ENCODE data around the gene PRKAB2.

The PRKAB2 gene, protein sequence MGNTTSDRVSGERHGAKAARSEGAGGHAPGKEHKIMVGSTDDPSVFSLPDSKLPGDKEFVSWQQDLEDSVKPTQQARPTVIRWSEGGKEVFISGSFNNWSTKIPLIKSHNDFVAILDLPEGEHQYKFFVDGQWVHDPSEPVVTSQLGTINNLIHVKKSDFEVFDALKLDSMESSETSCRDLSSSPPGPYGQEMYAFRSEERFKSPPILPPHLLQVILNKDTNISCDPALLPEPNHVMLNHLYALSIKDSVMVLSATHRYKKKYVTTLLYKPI

DNA sequence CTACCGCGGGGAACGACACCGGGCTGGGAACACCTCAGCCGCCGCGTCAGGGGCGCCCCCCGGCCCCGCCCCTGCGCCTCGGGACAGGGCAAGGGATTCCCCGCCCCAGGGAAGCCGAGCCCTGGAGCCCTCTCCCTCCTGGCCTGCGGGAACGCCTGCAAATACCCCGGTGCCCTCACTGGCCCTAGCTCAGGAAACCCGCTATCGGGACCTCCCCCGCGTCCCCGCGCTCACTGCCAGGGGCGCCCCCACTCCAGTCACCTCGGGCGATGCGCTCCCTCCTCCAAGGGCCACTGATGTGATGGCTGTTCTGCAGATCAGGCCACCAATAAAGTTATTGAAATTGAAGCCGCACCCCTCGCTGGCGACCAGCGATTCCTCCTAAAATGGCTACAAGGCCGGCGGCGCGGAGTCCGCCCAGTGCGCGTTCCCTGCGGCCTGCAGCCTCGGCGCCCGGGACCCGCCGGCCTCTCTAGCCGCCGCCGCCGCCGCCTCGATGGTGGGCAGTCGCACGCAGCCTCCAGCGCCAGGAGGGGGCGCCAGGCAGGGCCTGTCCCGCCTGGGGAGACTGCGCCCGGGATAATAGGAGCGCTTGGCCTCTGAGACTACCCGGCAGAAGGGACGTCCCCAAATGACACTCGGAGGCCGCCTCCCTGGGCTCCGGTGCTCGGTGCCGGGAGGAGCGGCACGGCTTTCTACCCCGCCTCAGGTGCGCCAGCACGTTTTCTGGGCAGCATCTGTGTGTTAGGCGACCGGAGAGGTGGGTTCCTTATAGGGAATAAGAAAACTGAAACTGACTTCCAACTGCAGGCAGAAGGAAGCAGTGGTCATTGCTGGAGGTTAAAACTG, at the start of gene PRKAB2:
Gene PRKAB2 (minus strand): TSS at position 303 of the 849 bp plus-strand sequence. CDS start 326 bp downstream, outside the sequence.
- H3K36me3 ChIP-seq (ENCODE audit: control insufficient read depth, insufficient read depth, low read length): no peaks in the 10 kb centered on the region
- H3K4me3 ChIP-seq (replicated peaks; ENCODE audit: low read depth, low read length): peak within 1 kb of the TSS; percentile 91
- peak; percentile 95 for DNase-seq (ENCODE audit: extremely low read depth, insufficient read length)
- no peaks in the 10 kb centered on the region for H3K27me3 ChIP-seq (replicated peaks; ENCODE audit: control insufficient read depth, insufficient read depth, low read length)
- TF ChIP-seq, protein P1, sequence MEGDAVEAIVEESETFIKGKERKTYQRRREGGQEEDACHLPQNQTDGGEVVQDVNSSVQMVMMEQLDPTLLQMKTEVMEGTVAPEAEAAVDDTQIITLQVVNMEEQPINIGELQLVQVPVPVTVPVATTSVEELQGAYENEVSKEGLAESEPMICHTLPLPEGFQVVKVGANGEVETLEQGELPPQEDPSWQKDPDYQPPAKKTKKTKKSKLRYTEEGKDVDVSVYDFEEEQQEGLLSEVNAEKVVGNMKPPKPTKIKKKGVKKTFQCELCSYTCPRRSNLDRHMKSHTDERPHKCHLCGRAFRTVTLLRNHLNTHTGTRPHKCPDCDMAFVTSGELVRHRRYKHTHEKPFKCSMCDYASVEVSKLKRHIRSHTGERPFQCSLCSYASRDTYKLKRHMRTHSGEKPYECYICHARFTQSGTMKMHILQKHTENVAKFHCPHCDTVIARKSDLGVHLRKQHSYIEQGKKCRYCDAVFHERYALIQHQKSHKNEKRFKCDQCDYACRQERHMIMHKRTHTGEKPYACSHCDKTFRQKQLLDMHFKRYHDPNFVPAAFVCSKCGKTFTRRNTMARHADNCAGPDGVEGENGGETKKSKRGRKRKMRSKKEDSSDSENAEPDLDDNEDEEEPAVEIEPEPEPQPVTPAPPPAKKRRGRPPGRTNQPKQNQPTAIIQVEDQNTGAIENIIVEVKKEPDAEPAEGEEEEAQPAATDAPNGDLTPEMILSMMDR (IDR thresholded peaks at IDR 0.05; ENCODE audit: insufficient read depth, low read length, poor library complexity, severe bottlenecking): peak; percentile 76

DNA sequence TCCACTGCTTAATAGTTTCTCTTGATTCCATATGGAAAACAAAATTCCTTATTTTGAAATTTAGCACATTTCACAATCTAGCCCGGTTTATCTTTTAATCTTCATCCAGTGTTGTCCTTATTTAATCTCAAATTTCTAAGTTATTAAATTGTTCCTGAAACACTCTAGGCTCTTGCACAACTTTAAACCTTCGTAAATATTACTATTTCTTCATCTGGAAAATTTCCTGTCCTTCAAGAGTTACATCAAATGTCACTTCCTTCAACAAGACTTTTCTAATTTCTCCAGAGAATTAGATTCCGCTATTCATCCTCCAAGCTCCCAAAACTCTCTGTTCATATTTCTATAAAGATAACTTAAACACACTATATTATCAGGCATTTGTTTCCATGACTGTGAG, 46.3 kb upstream of the PRKAB2 start:
- TF ChIP-seq, protein P1 (IDR thresholded peaks at IDR 0.05; ENCODE audit: insufficient read depth, low read length, poor library complexity, severe bottlenecking): no peak
- DNase-seq (ENCODE audit: extremely low read depth, insufficient read length): no peak
- H3K36me3 ChIP-seq (ENCODE audit: control insufficient read depth, insufficient read depth, low read length): no peaks in the 10 kb centered on the region
- H3K4me3 ChIP-seq (replicated peaks; ENCODE audit: low read depth, low read length): no peak overlapping the region
- no peaks in the 10 kb centered on the region for H3K27me3 ChIP-seq (replicated peaks; ENCODE audit: control insufficient read depth, insufficient read depth, low read length)

DNA sequence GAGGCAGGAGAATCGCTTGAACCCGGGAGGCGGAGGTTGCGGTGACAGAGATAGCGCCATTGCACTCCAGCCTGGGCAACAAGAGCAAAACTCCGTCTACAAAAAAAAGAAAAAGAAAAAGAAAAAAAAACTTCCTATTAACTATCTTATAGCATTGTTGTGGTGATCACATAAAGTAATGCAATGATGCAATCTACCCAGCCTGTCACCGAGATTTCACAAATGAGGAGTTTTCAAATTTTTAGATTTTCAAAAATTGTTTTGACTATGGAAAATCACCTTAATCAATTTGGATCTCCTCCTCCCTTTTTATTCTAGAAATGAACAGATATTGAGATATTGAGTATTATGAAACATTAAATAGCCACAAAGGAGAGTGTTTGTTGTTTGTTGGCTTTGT, 44.9 kb upstream of the PRKAB2 start:
- TF ChIP-seq, protein P1 (IDR thresholded peaks at IDR 0.05; ENCODE audit: insufficient read depth, low read length, poor library complexity, severe bottlenecking): no peak
- no peak for DNase-seq (ENCODE audit: extremely low read depth, insufficient read length)
- no peaks in the 10 kb centered on the region for H3K27me3 ChIP-seq (replicated peaks; ENCODE audit: control insufficient read depth, insufficient read depth, low read length)
- H3K36me3 ChIP-seq (ENCODE audit: control insufficient read depth, insufficient read depth, low read length): no peaks in the 10 kb centered on the region
- H3K4me3 ChIP-seq (replicated peaks; ENCODE audit: low read depth, low read length): no peak overlapping the region

DNA sequence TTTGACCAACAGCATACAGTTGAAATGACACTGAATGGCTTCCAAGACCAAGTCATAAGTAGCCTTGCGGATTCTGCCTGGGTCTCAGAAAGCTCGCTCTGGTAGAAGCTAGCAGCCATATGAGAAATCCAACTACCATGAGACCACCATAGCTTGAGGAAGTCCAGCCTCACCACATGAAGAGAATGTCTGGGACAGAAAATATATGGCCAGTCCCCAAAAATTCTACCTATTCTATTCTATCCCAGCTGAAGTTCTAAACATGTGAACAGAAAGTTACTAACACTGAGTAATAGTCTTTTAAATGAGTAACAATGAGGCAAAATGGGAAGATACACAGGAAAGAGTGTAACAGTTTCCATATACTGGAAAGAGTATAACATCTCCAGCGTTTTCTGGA, 43.9 kb upstream of the PRKAB2 start:
- TF ChIP-seq, protein P1 (IDR thresholded peaks at IDR 0.05; ENCODE audit: insufficient read depth, low read length, poor library complexity, severe bottlenecking): no peak
- DNase-seq (ENCODE audit: extremely low read depth, insufficient read length): no peak

DNA sequence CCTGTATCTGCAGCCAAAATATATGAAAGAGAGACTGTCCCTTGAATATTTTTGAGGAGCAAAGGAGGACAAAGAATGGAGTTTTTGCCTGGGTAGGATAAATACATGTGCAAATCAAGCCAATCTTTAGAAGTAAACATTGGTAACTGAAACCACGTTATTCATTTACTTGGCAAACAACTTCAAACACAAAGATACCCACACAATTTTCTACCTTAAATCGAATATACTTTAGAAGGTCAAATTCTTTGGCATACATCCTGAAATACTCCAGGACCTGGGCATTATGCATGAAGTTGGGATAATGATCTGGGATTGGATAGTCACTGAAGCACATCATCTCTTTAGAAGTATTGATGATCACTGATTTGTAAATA, 43.3 kb upstream of the PRKAB2 start:
- TF ChIP-seq, protein P1 (IDR thresholded peaks at IDR 0.05; ENCODE audit: insufficient read depth, low read length, poor library complexity, severe bottlenecking): no peak
- no peak for DNase-seq (ENCODE audit: extremely low read depth, insufficient read length)
- Histone ChIP-seq H3K27me3 (replicated peaks; ENCODE audit: control insufficient read depth, insufficient read depth, low read length) (no peaks in the 10 kb centered on the region), H3K36me3 (ENCODE audit: control insufficient read depth, insufficient read depth, low read length) (no peaks in the 10 kb centered on the region), H3K4me3 (replicated peaks; ENCODE audit: low read depth, low read length) (no peak overlapping the region)

More for the DNA sequence above, 43.9 kb upstream of the PRKAB2 start:
- Histone ChIP-seq H3K27me3 (replicated peaks; ENCODE audit: control insufficient read depth, insufficient read depth, low read length) (no peaks in the 10 kb centered on the region), H3K36me3 (ENCODE audit: control insufficient read depth, insufficient read depth, low read length) (no peaks in the 10 kb centered on the region), H3K4me3 (replicated peaks; ENCODE audit: low read depth, low read length) (no peak overlapping the region)

All from GM06990 (cell line).